PFSK-1 (cell line): ENCODE data around the gene ABI1.

Source experiments
- POLR2AphosphoS5 ChIP-seq: IDR thresholded peaks from 2 replicates; pipeline ENCODE4 v1.6.1; 2012; ENCODE audit warnings: low read depth, mild to moderate bottlenecking, control low read depth, low read length, moderate library complexity
- REST ChIP-seq, 2 experiments: IDR thresholded peaks; 2 replicates each; pipeline versions ENCODE4 v1.6.1 to v1.8.0; 2011 to 2012; ENCODE audit warnings: low read depth in 2 of 2, low read length in 2 of 2, control low read depth in 1 of 2, inconsistent platforms in 1 of 2, mild to moderate bottlenecking in 1 of 2, moderate library complexity in 1 of 2; ENCODE audit not compliant: insufficient read depth in 1 of 2
- SIN3A ChIP-seq: IDR thresholded peaks from 2 replicates; pipeline ENCODE4 v1.6.1; 2012; ENCODE audit warnings: mild to moderate bottlenecking, low read length, moderate library complexity, borderline replicate concordance; ENCODE audit not compliant: insufficient read depth
- TAF1 ChIP-seq: IDR thresholded peaks from 2 replicates; pipeline ENCODE4 v1.6.1; 2012; ENCODE audit warnings: low read length, control low read depth, borderline replicate concordance; ENCODE audit not compliant: insufficient read depth

GRCh38 chr10:26903431-26904217 is 42.9 kb upstream of the ABI1 start:
- TF ChIP-seq POLR2AphosphoS5, result no peak
- TF ChIP-seq REST (IDR thresholded peaks at IDR 0.05; ENCODE audit: insufficient read depth in 1 of 2, low read depth in 2 of 2, low read length in 2 of 2), result no peak
- TF ChIP-seq TAF1, result no peak
- no peak for TF ChIP-seq SIN3A
